ENCODE data around the gene MX2. TPM values are rescaled to one million over a fixed set of nuclear protein-coding genes. Genes with fewer than 3 reads are reported as not detected.
A peak's percentile ranks its signal among the peaks of the same experiment; 100 is the strongest.

Gene MX2
- total and polyA plus RNA-seq, 2 of the 4 experiments (the other 2 are of a cell fraction), result 0.53 to 0.54 TPM

DNA sequence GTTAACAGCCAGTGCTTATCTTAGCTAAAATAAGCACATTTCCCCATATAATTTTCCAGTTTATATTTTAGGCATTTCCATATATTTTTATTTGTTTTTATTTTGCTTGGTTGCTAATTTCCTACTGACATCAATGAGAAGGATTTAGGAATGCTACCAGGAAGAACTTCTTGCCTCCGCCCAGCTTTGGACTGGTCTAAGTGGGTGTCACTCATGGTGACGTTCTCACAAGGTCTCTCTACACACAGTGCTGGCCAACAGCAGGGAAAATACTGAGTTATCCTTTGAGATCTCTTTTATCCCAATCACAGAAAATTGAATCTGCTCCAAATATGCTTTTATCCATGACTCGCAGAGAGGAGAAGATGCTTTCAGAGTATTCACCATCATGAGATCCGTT, 77.4 kb downstream of the MX2 start:
- H2BK15ac ChIP-seq (ENCODE audit: low read depth, low read length), result no peak overlapping the region
- no peak overlapping the region for H3K56ac ChIP-seq (ENCODE audit: extremely low read depth, insufficient read depth, low read length)
- no peaks in the 10 kb centered on the region for H3K9me1 ChIP-seq (ENCODE audit: insufficient read depth, low read length)
- no peak overlapping the region for H3K4ac ChIP-seq (ENCODE audit: low read depth, low read length)
- H2AK9ac ChIP-seq (replicated peaks; ENCODE audit: low read depth, low read length, poor library complexity), result no peak overlapping the region
- BruUV-seq (replicated peaks), result no TSS peak
- H2BK120ac ChIP-seq (ENCODE audit: low read depth, low read length), result no peak overlapping the region
- H4K5ac ChIP-seq (ENCODE audit: low read depth, low read length), result no peak overlapping the region
- no peak for TF ChIP-seq MAFK (IDR thresholded peaks at IDR 0.05; ENCODE audit: low read depth, low read length)
- TF ChIP-seq RFX5 (IDR thresholded peaks at IDR 0.05; ENCODE audit: low read depth, low read length), result no peak
- no peak for TF ChIP-seq RAD21 (IDR thresholded peaks at IDR 0.05; ENCODE audit: low read length)
- no peak for TF ChIP-seq RCOR1 (IDR thresholded peaks at IDR 0.05; ENCODE audit: insufficient replicate concordance, low read length)
- TF ChIP-seq FOS (IDR thresholded peaks at IDR 0.05; ENCODE audit: low read depth, low read length), result no peak
- no peak for TF ChIP-seq MAZ (IDR thresholded peaks at IDR 0.05; ENCODE audit: borderline replicate concordance, low read depth, low read length)
- TF ChIP-seq, protein P1, sequence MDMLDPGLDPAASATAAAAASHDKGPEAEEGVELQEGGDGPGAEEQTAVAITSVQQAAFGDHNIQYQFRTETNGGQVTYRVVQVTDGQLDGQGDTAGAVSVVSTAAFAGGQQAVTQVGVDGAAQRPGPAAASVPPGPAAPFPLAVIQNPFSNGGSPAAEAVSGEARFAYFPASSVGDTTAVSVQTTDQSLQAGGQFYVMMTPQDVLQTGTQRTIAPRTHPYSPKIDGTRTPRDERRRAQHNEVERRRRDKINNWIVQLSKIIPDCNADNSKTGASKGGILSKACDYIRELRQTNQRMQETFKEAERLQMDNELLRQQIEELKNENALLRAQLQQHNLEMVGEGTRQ (IDR thresholded peaks at IDR 0.05; ENCODE audit: low read depth, low read length), result no peak
- no peak for TF ChIP-seq POLR2A (IDR thresholded peaks at IDR 0.05; ENCODE audit: low read depth, low read length)
- TF ChIP-seq, protein P2, sequence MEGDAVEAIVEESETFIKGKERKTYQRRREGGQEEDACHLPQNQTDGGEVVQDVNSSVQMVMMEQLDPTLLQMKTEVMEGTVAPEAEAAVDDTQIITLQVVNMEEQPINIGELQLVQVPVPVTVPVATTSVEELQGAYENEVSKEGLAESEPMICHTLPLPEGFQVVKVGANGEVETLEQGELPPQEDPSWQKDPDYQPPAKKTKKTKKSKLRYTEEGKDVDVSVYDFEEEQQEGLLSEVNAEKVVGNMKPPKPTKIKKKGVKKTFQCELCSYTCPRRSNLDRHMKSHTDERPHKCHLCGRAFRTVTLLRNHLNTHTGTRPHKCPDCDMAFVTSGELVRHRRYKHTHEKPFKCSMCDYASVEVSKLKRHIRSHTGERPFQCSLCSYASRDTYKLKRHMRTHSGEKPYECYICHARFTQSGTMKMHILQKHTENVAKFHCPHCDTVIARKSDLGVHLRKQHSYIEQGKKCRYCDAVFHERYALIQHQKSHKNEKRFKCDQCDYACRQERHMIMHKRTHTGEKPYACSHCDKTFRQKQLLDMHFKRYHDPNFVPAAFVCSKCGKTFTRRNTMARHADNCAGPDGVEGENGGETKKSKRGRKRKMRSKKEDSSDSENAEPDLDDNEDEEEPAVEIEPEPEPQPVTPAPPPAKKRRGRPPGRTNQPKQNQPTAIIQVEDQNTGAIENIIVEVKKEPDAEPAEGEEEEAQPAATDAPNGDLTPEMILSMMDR (conservative IDR thresholded peaks at IDR 0.05; ENCODE audit: low read depth, low read length), result no peak
- TF ChIP-seq CHD1 (IDR thresholded peaks at IDR 0.05; ENCODE audit: low read depth, low read length), result no peak
- no peak for TF ChIP-seq BHLHE40 (IDR thresholded peaks at IDR 0.05; ENCODE audit: low read depth, low read length)
- TF ChIP-seq, protein P3, sequence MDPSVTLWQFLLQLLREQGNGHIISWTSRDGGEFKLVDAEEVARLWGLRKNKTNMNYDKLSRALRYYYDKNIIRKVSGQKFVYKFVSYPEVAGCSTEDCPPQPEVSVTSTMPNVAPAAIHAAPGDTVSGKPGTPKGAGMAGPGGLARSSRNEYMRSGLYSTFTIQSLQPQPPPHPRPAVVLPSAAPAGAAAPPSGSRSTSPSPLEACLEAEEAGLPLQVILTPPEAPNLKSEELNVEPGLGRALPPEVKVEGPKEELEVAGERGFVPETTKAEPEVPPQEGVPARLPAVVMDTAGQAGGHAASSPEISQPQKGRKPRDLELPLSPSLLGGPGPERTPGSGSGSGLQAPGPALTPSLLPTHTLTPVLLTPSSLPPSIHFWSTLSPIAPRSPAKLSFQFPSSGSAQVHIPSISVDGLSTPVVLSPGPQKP (IDR thresholded peaks at IDR 0.05; ENCODE audit: borderline replicate concordance, low read depth, low read length), result no peak
- TF ChIP-seq SMC3 (IDR thresholded peaks at IDR 0.05; ENCODE audit: low read depth, low read length), result no peak
- no peak for TF ChIP-seq NFE2L2 (IDR thresholded peaks at IDR 0.05; ENCODE audit: low read depth, low read length)
- no peak for TF ChIP-seq CEBPB (IDR thresholded peaks at IDR 0.05; ENCODE audit: low read depth, low read length)
- no peak overlapping the region for H2BK20ac ChIP-seq (ENCODE audit: low read depth, low read length)
- DNase-seq, result peak; percentile 17
- H2AFZ ChIP-seq (replicated peaks; ENCODE audit: low read length, poor library complexity), result no peak overlapping the region
- no peak overlapping the region for H3K4me2 ChIP-seq (ENCODE audit: low read depth, low read length)
- ChIA-PET CTCF (no interaction called here), POLR2A (ENCODE audit: unreplicated experiment) (no interaction called here)
- H2BK5ac ChIP-seq (ENCODE audit: low read depth, low read length, poor library complexity, severe bottlenecking), result no peak overlapping the region
- H3K36me3 ChIP-seq (ENCODE audit: control insufficient read depth, insufficient read depth, low read length), result no peaks in the 10 kb centered on the region
- no peaks in the 10 kb centered on the region; the same call in 1 of the 2 replicates for H4K20me1 ChIP-seq (ENCODE audit: insufficient read depth, low read length)
- no peak overlapping the region for H3K18ac ChIP-seq (ENCODE audit: low read depth, low read length)
- no peak overlapping the region for H4K91ac ChIP-seq (ENCODE audit: insufficient read depth, low read depth, low read length)
- H2AK5ac ChIP-seq (ENCODE audit: low read depth, low read length), result no peak overlapping the region
- intact Hi-C loops (cut with micrococcal nuclease), result no loop called here
- no peaks in the 10 kb centered on the region for H3K4me1 ChIP-seq (ENCODE audit: control insufficient read depth, insufficient read depth, low read length)
- no peak overlapping the region for H3K23ac ChIP-seq (ENCODE audit: low read depth, low read length)
- in situ Hi-C loops (cut with MboI; ENCODE audit: low sequenced_read_pairs), result no loop called here
- dilution Hi-C loops (cut with HindIII; ENCODE audit: low sequenced_read_pairs, unreplicated experiment), result no loop called here
- H3K14ac ChIP-seq (replicated peaks; ENCODE audit: low read depth, low read length), result no peak overlapping the region
- H3K4me3 ChIP-seq (ENCODE audit: insufficient read depth, low read depth, low read length), result no peak overlapping the region
- H3K79me1 ChIP-seq (ENCODE audit: low read depth in 1 of 2, low read length in 2 of 2), result no peaks in the 10 kb centered on the region
- H3K9me3 ChIP-seq (ENCODE audit: control insufficient read depth, insufficient read depth, low read length), result no peaks in the 10 kb centered on the region
- no peak overlapping the region for H3K27ac ChIP-seq (ENCODE audit: insufficient read depth, low read length)
- no CpG with 5 or more reads among the region's 4 CpGs for WGBS, 2 experiments (ENCODE audit: extremely low coverage in 2 of 2, insufficient read length in 1 of 2)
- no peak overlapping the region for H3K9ac ChIP-seq (ENCODE audit: low read depth, low read length)
- no peaks in the 10 kb centered on the region for H3K27me3 ChIP-seq (ENCODE audit: control insufficient read depth, insufficient read depth, low read length)
- no peak overlapping the region for H4K8ac ChIP-seq (ENCODE audit: low read depth in 2 of 2, low read length in 2 of 2)
- ATAC-seq (ENCODE audit: low read depth), result no peak
